NCI-H2196 (cell line): ENCODE results near the gene PRPF38B.
"Not testable (repeated sequence)": the region's sequence is repeated elsewhere in the genome, so short reads cannot be mapped to it uniquely, and the experiment has no call there.

ENCODE experiments used
- DNase-seq: peaks from one replicate; lab custom pipeline; 2025; ENCODE audit not compliant: unreplicated experiment; lab: John Stamatoyannopoulos, UW

Gene PRPF38B

GRCh38 chr1:108678706-108679105, 13.4 kb upstream of the PRPF38B start:
- no peak for DNase-seq

- DNase-seq: no peak
These were observed 12.4 kb upstream of the PRPF38B start for GRCh38 chr1:108679586-108680213.

GRCh38 chr1:108681701-108682100, 10.4 kb upstream of the PRPF38B start:
- not testable (repeated sequence) for DNase-seq

GRCh38 chr1:108685529-108685928, 6.6 kb upstream of the PRPF38B start:
- DNase-seq: no peak

- no peak for DNase-seq
These were observed 5.3 kb upstream of the PRPF38B start for GRCh38 chr1:108686614-108687313.

- DNase-seq: peak; percentile 37
These were observed 775 bp upstream of the PRPF38B start for GRCh38 chr1:108691128-108691941.

- DNase-seq: peak; percentile 45
These were observed 880 bp downstream of the PRPF38B start for GRCh38 chr1:108692724-108693655.

- DNase-seq: no peak
These were observed 3.4 kb downstream of the PRPF38B start for GRCh38 chr1:108695535-108695934.

- DNase-seq: no peak
These were observed 7.5 kb downstream of the PRPF38B start for GRCh38 chr1:108699375-108700332.

- no peak for DNase-seq
These were observed 9.2 kb downstream of the PRPF38B start for GRCh38 chr1:108701176-108701849.

- not testable (repeated sequence) for DNase-seq
These were observed 10.0 kb downstream of the PRPF38B start for GRCh38 chr1:108702109-108702508.

GRCh38 chr1:108703939-108704338, 11.8 kb downstream of the PRPF38B start:
- DNase-seq: no peak

GRCh38 chr1:108704496-108704895, 12.4 kb downstream of the PRPF38B start:
- no peak for DNase-seq

- DNase-seq: no peak
These were observed 14.5 kb downstream of the PRPF38B start for GRCh38 chr1:108706643-108707042.

GRCh38 chr1:108708691-108709660, 16.9 kb downstream of the PRPF38B start:
- DNase-seq: no peak

GRCh38 chr1:108712606-108713150, 20.6 kb downstream of the PRPF38B start, which contains the start of gene FNDC7:
FNDC7 (plus strand) TSS chr1:108712908; CDS start chr1:108712934, 26 bp downstream.
- no peak for DNase-seq

- no peak for DNase-seq
These were observed 23.8 kb downstream of the PRPF38B start for GRCh38 chr1:108715932-108716331.
